Endothelial cell (in vitro differentiated cells): Measurements from ENCODE around the gene RAPGEF2. TPM values are rescaled to one million over a fixed set of nuclear protein-coding genes. Genes with fewer than 3 reads are reported as not detected.
A peak's percentile ranks its signal among the peaks of the same experiment; 100 is the strongest.

Source experiments
- DNase-seq: peaks from one replicate; pipeline ENCODE4 v3.0.0; 2021; ENCODE audit warnings: low spot score
- H3K27ac Mint-ChIP-seq: one replicate; pipeline ENCODE4 v1.8.0; 2021; ENCODE audit warnings: mixed read lengths, inconsistent platforms; ENCODE audit not compliant: unreplicated experiment
- H3K27me3 Mint-ChIP-seq: one replicate; pipeline ENCODE4 v1.8.0; 2021; ENCODE audit warnings: mild to moderate bottlenecking, moderate library complexity, mixed read lengths, inconsistent platforms; ENCODE audit not compliant: unreplicated experiment
- H3K36me3 Mint-ChIP-seq: one replicate; pipeline ENCODE4 v1.8.0; 2021; ENCODE audit warnings: mild to moderate bottlenecking, low read depth, mixed read lengths, inconsistent platforms; ENCODE audit not compliant: unreplicated experiment
- H3K4me1 Mint-ChIP-seq: one replicate; pipeline ENCODE4 v1.8.0; 2021; ENCODE audit warnings: mild to moderate bottlenecking, mixed read lengths, inconsistent platforms; ENCODE audit not compliant: unreplicated experiment
- H3K4me3 Mint-ChIP-seq: one replicate; pipeline ENCODE4 v1.8.0; 2021; ENCODE audit warnings: mild to moderate bottlenecking, mixed read lengths, inconsistent platforms; ENCODE audit not compliant: unreplicated experiment
- H3K9me3 Mint-ChIP-seq: one replicate; pipeline ENCODE4 v1.8.0; 2021; ENCODE audit warnings: mixed read lengths, inconsistent platforms; ENCODE audit not compliant: unreplicated experiment
- total RNA-seq: library from RNA; stranded (reverse); fragmentation: NEBNext Ultra II Directional; extraction: Animal tissue kit (Norgen Biotek cat#: 25700); gene quantifications from one replicate; pipeline ENCODE4 v1.2.1, GENCODE V29; 2021; ENCODE audit not compliant: unreplicated experiment
- TF ChIP-seq, protein P1 (sequence below): fragments of 200-600 bp; sonication (generic); IDR thresholded peaks from one replicate; pipeline ENCODE4 v1.5.0; 2021; ENCODE audit warnings: antibody characterized with exemption; ENCODE audit not compliant: unreplicated experiment

The RAPGEF2 gene
- total RNA-seq, 1 donor from 2014 or later: 108 TPM

DNA sequence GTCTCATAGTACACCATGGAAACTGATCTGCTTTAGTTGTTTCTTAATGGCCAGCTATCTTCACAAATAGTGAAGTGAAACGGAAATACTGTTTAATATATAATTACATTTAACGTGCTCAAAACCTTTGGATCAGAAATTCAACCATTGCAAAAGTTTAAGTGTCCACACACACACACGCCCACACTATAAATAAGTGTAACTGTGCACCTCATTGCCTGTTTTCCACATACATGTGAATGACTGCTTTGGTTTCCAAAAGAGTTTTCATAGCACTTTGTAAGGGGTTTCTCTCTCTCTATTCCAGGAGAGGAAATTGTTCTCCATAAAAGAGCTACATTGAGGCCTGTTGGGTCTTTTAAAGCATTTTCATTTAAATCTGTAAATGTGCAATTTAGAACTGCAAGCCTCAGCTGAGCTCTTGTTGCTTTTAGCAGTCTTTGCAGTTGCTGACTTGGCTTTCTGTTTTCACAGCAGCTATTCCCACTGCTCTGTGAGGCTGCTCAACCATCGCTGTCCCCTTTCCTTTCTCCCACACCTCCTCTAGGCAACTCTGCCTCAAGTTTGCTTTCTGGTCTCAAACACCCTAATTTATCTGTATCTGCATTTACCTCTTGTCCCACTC, 94.5 kb downstream of the RAPGEF2 start:
- H3K27ac Mint-ChIP-seq: peak overlapping the region; percentile 19
- peaks cover 15% of the 10 kb centered on the region for H3K36me3 Mint-ChIP-seq
- peaks cover 7% of the 10 kb centered on the region for H3K27me3 Mint-ChIP-seq
- peak overlapping the region; percentile 26 for H3K4me3 Mint-ChIP-seq
- peaks cover 30% of the 10 kb centered on the region for H3K4me1 Mint-ChIP-seq
- TF ChIP-seq, protein P1, sequence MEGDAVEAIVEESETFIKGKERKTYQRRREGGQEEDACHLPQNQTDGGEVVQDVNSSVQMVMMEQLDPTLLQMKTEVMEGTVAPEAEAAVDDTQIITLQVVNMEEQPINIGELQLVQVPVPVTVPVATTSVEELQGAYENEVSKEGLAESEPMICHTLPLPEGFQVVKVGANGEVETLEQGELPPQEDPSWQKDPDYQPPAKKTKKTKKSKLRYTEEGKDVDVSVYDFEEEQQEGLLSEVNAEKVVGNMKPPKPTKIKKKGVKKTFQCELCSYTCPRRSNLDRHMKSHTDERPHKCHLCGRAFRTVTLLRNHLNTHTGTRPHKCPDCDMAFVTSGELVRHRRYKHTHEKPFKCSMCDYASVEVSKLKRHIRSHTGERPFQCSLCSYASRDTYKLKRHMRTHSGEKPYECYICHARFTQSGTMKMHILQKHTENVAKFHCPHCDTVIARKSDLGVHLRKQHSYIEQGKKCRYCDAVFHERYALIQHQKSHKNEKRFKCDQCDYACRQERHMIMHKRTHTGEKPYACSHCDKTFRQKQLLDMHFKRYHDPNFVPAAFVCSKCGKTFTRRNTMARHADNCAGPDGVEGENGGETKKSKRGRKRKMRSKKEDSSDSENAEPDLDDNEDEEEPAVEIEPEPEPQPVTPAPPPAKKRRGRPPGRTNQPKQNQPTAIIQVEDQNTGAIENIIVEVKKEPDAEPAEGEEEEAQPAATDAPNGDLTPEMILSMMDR: no peak
- H3K9me3 Mint-ChIP-seq: no peaks in the 10 kb centered on the region
- no peak for DNase-seq

DNA sequence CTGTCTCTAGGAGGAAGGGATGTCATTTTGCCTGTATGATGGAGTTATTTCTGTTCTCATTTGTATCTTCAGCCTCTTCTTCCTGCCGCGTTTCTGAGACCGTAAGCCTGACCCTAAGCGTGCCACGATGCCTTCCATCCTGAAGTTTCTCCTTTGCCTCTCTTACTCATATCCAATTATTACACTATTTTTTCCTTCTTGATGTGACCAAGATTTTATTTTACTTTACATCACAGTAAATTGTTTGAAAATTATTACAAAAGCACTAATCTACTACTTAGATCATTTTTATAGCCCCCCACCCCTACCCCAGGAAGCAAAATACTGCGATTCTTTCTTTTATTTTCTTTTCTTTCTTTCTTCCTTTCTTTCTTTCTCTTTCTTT, 95.0 kb downstream of the RAPGEF2 start:
- TF ChIP-seq, protein P1: no peak

DNA sequence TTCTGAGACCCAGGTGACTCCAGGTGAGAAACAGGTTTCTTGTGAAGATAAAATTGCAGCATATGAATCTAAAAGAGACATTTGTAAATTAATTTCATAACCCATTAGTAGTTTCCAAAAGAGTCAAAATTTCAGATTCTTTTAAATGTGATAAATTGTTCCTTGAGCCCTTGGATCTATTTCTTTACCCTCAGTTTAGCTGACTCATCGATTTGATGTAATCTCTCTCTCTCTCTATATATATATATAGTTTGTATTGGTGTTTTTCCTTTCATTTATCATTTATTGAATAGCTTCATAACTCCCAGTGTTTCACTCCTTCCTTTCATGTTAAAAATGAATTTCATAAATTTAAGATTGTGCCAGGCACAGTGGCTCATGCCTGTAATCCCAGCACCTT, 96.9 kb downstream of the RAPGEF2 start:
- H3K27me3 Mint-ChIP-seq: peaks cover 9% of the 10 kb centered on the region
- peak overlapping the region; percentile 32 for H3K27ac Mint-ChIP-seq
- no peak for DNase-seq
- H3K4me1 Mint-ChIP-seq: peaks cover 41% of the 10 kb centered on the region
- TF ChIP-seq, protein P1: no peak
- H3K36me3 Mint-ChIP-seq: peaks cover 11% of the 10 kb centered on the region
- H3K4me3 Mint-ChIP-seq: no peak overlapping the region
- H3K9me3 Mint-ChIP-seq: no peaks in the 10 kb centered on the region

More for the DNA sequence above, 95.0 kb downstream of the RAPGEF2 start:
- peak overlapping the region; percentile 26 for H3K4me3 Mint-ChIP-seq
- H3K36me3 Mint-ChIP-seq: peaks cover 15% of the 10 kb centered on the region
- H3K27me3 Mint-ChIP-seq: peaks cover 9% of the 10 kb centered on the region
- peaks cover 32% of the 10 kb centered on the region for H3K4me1 Mint-ChIP-seq
- H3K9me3 Mint-ChIP-seq: no peaks in the 10 kb centered on the region
- DNase-seq: no peak
- peak overlapping the region; percentile 19 for H3K27ac Mint-ChIP-seq

DNA sequence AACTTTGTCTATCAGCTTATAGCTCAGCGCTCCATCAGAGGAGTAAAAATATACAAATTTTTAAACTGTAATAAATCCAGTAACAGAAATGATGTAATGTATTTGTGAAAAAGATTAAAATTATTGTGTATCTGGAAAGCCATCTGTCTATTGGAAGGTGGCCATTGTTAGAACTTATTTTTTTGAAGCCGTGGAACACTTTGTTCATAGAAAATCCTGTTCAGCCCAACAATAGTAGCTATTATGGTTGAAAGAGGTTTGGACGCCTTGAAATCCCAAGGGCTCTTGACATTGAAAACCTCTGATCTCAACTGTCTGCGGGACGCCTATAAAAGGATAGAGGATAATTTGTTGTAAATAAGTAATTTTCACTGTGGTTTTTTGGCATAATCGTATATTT, 98.3 kb downstream of the RAPGEF2 start:
- Mint-ChIP-seq H3K36me3 (peaks cover 19% of the 10 kb centered on the region), H3K4me3 (no peak overlapping the region), H3K4me1 (peaks cover 51% of the 10 kb centered on the region), H3K27me3 (peaks cover 13% of the 10 kb centered on the region), H3K27ac (no peak overlapping the region), H3K9me3 (no peaks in the 10 kb centered on the region)
- no peak for DNase-seq
- TF ChIP-seq, protein P1: no peak

DNA sequence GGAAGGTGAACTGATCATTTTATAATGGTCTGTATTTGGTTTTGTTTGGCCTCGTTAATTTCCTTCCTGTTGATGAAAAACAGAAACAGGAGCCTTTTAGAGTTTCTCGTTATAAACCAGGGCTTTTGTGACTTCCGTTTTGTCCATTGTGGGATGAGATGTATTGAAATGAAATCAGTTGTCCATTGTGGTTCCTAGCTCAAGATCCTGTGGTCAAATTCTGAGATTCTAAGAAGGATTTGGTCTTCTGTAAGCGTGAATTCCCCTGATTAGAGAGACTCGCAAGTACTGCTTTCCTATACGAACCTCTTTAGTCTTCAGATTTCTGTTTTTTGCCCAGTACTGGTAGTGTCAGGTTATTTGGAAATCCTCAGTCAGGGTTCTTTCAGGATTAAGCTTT, 101.7 kb downstream of the RAPGEF2 start:
- TF ChIP-seq, protein P1: no peak
- Mint-ChIP-seq H3K4me1 (peaks cover 55% of the 10 kb centered on the region), H3K27ac (peak overlapping the region; percentile 13), H3K4me3 (no peak overlapping the region), H3K27me3 (peaks cover 13% of the 10 kb centered on the region), H3K9me3 (no peaks in the 10 kb centered on the region), H3K36me3 (peaks cover 13% of the 10 kb centered on the region)
- DNase-seq: no peak
